ENCODE results near the gene KATNB1. TPM values are rescaled to one million over a fixed set of nuclear protein-coding genes. Genes with fewer than 3 reads are reported as not detected.

Gene KATNB1
- total and polyA plus RNA-seq, 2 experiments from 2014 or later = 31.4 to 65.9 TPM

DNA sequence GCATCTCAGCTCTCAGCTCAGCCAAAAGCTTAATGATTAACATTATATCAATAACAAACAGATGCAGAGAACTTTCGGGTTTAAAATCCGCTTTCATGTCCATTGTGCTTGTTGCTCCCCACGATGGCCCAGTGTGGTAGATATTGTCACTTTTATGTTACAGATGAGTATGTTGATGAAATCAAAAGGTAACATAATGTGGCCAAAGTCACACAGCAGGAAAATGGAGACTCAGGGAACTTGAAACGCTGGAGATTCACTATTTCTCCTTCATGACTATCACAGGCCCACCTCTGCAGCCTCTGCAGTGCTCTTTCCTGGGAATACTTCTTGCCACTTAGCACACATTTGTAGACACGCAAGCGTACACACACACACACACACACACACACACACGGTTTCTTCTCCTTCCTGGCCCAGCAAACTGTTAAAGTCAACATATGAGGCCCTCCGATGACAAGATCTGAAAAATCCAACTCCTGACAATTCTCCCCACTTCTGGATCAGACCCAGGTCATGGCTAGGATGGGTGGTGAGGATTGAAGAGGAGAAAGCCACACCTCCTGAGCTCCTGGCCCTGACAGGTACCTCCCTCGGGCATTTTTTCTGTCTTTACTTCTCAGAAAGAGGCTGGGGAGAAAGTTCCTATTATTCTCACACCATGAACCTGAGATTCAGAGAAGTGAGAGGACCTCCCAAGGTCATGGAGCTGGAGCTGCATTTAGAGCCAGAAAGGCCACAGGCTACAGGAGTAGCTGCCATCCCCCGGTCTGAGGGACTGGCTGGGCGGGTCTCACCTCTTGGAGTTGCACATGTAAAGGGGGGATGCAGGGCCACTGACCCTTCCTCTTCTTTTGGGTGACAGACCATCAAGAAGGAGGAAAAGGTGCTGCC lies 31.3 kb upstream of the KATNB1 start:
- Histone ChIP-seq H3K79me2 (replicated peaks; ENCODE audit: insufficient read depth) (no peaks in the 10 kb centered on the region), H3K9me2 (ENCODE audit: insufficient read depth) (no peaks in the 10 kb centered on the region), H4K20me1 (replicated peaks; ENCODE audit: insufficient read depth) (no peaks in the 10 kb centered on the region), H2AFZ (no peak overlapping the region), H3K36me3 (ENCODE audit: insufficient read depth) (no peaks in the 10 kb centered on the region), H3K4me2 (no peak overlapping the region), H3K4me1 (ENCODE audit: insufficient read depth) (no peaks in the 10 kb centered on the region), H3K4me3 (no peak overlapping the region), H3K27ac (ENCODE audit: low read depth) (no peak overlapping the region), H3F3A (replicated peaks; ENCODE audit: low read depth) (no peaks in the 10 kb centered on the region), H3K27me3 (ENCODE audit: insufficient read depth) (no peaks in the 10 kb centered on the region)
- H3K4me1 Mint-ChIP-seq = peaks cover 5% of the 10 kb centered on the region; the same call in 2 of the 3 replicates
- no peak for DNase-seq (ENCODE audit: low spot score)
- no peak overlapping the region for H3K27ac Mint-ChIP-seq
- no peak overlapping the region for H3K4me3 Mint-ChIP-seq
- H3K36me3 Mint-ChIP-seq (ENCODE audit: low read depth) = no peaks in the 10 kb centered on the region
- TF ChIP-seq STAT1 (IDR thresholded peaks at IDR 0.05; ENCODE audit: unreplicated experiment) = no peak
- TF ChIP-seq ETS1 (IDR thresholded peaks at IDR 0.05) = no peak
- no peak for TF ChIP-seq CREB1 (CRISPR knock-in tag; IDR thresholded peaks at IDR 0.05; ENCODE audit: low read depth)
- TF ChIP-seq JUNB (IDR thresholded peaks at IDR 0.05; ENCODE audit: unreplicated experiment) = no peak
- TF ChIP-seq, protein P1, sequence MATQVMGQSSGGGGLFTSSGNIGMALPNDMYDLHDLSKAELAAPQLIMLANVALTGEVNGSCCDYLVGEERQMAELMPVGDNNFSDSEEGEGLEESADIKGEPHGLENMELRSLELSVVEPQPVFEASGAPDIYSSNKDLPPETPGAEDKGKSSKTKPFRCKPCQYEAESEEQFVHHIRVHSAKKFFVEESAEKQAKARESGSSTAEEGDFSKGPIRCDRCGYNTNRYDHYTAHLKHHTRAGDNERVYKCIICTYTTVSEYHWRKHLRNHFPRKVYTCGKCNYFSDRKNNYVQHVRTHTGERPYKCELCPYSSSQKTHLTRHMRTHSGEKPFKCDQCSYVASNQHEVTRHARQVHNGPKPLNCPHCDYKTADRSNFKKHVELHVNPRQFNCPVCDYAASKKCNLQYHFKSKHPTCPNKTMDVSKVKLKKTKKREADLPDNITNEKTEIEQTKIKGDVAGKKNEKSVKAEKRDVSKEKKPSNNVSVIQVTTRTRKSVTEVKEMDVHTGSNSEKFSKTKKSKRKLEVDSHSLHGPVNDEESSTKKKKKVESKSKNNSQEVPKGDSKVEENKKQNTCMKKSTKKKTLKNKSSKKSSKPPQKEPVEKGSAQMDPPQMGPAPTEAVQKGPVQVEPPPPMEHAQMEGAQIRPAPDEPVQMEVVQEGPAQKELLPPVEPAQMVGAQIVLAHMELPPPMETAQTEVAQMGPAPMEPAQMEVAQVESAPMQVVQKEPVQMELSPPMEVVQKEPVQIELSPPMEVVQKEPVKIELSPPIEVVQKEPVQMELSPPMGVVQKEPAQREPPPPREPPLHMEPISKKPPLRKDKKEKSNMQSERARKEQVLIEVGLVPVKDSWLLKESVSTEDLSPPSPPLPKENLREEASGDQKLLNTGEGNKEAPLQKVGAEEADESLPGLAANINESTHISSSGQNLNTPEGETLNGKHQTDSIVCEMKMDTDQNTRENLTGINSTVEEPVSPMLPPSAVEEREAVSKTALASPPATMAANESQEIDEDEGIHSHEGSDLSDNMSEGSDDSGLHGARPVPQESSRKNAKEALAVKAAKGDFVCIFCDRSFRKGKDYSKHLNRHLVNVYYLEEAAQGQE (IDR thresholded peaks at IDR 0.05; ENCODE audit: unreplicated experiment) = no peak
- TF ChIP-seq, protein P2, sequence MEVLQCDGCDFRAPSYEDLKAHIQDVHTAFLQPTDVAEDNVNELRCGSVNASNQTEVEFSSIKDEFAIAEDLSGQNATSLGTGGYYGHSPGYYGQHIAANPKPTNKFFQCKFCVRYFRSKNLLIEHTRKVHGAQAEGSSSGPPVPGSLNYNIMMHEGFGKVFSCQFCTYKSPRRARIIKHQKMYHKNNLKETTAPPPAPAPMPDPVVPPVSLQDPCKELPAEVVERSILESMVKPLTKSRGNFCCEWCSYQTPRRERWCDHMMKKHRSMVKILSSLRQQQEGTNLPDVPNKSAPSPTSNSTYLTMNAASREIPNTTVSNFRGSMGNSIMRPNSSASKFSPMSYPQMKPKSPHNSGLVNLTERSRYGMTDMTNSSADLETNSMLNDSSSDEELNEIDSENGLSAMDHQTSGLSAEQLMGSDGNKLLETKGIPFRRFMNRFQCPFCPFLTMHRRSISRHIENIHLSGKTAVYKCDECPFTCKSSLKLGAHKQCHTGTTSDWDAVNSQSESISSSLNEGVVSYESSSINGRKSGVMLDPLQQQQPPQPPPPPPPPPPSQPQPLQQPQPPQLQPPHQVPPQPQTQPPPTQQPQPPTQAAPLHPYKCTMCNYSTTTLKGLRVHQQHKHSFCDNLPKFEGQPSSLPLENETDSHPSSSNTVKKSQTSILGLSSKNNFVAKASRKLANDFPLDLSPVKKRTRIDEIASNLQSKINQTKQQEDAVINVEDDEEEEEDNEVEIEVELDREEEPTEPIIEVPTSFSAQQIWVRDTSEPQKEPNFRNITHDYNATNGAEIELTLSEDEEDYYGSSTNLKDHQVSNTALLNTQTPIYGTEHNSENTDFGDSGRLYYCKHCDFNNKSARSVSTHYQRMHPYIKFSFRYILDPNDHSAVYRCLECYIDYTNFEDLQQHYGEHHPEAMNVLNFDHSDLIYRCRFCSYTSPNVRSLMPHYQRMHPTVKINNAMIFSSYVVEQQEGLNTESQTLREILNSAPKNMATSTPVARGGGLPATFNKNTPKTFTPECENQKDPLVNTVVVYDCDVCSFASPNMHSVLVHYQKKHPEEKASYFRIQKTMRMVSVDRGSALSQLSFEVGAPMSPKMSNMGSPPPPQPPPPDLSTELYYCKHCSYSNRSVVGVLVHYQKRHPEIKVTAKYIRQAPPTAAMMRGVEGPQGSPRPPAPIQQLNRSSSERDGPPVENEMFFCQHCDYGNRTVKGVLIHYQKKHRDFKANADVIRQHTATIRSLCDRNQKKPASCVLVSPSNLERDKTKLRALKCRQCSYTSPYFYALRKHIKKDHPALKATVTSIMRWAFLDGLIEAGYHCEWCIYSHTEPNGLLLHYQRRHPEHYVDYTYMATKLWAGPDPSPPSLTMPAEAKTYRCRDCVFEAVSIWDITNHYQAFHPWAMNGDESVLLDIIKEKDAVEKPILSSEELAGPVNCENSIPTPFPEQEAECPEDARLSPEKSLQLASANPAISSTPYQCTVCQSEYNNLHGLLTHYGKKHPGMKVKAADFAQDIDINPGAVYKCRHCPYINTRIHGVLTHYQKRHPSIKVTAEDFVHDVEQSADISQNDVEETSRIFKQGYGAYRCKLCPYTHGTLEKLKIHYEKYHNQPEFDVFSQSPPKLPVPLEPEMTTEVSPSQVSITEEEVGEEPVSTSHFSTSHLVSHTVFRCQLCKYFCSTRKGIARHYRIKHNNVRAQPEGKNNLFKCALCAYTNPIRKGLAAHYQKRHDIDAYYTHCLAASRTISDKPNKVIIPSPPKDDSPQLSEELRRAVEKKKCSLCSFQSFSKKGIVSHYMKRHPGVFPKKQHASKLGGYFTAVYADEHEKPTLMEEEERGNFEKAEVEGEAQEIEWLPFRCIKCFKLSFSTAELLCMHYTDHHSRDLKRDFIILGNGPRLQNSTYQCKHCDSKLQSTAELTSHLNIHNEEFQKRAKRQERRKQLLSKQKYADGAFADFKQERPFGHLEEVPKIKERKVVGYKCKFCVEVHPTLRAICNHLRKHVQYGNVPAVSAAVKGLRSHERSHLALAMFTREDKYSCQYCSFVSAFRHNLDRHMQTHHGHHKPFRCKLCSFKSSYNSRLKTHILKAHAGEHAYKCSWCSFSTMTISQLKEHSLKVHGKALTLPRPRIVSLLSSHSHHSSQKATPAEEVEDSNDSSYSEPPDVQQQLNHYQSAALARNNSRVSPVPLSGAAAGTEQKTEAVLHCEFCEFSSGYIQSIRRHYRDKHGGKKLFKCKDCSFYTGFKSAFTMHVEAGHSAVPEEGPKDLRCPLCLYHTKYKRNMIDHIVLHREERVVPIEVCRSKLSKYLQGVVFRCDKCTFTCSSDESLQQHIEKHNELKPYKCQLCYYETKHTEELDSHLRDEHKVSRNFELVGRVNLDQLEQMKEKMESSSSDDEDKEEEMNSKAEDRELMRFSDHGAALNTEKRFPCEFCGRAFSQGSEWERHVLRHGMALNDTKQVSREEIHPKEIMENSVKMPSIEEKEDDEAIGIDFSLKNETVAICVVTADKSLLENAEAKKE (CRISPR knock-in tag; IDR thresholded peaks at IDR 0.05) = no peak
- TF ChIP-seq POLR2AphosphoS5 (IDR thresholded peaks at IDR 0.05; ENCODE audit: low read depth) = no peak
- no peak for TF ChIP-seq NANOG (IDR thresholded peaks at IDR 0.05; ENCODE audit: borderline replicate concordance)
- no peak for TF ChIP-seq ZNF114 (CRISPR knock-in tag; IDR thresholded peaks at IDR 0.05)
- TF ChIP-seq, protein P3, sequence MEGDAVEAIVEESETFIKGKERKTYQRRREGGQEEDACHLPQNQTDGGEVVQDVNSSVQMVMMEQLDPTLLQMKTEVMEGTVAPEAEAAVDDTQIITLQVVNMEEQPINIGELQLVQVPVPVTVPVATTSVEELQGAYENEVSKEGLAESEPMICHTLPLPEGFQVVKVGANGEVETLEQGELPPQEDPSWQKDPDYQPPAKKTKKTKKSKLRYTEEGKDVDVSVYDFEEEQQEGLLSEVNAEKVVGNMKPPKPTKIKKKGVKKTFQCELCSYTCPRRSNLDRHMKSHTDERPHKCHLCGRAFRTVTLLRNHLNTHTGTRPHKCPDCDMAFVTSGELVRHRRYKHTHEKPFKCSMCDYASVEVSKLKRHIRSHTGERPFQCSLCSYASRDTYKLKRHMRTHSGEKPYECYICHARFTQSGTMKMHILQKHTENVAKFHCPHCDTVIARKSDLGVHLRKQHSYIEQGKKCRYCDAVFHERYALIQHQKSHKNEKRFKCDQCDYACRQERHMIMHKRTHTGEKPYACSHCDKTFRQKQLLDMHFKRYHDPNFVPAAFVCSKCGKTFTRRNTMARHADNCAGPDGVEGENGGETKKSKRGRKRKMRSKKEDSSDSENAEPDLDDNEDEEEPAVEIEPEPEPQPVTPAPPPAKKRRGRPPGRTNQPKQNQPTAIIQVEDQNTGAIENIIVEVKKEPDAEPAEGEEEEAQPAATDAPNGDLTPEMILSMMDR (conservative IDR thresholded peaks at IDR 0.05; ENCODE audit: low read depth in 2 of 2) = no peak
- H3K27me3 Mint-ChIP-seq (ENCODE audit: insufficient read depth, low read depth, poor library complexity) = peaks cover 6% of the 10 kb centered on the region
- ATAC-seq = no peak
- peaks cover 3% of the 10 kb centered on the region; the same call in 2 of the 3 replicates for H3K9me3 Mint-ChIP-seq

Measured in GM23338 (cell line).